ENCODE measurements around the gene PSMB1. TPM values are rescaled to one million over a fixed set of nuclear protein-coding genes. Genes with fewer than 3 reads are reported as not detected.

PSMB1 gene
- total RNA-seq, 1 donor from 2014 or later: 420 TPM

- H3K9me3 ChIP-seq (ENCODE audit: low read depth): peaks cover 4% of the 10 kb centered on the region
- no peaks in the 10 kb centered on the region for H3K79me2 ChIP-seq (ENCODE audit: low read depth)
- H3K4me3 ChIP-seq: no peak overlapping the region
- no peaks in the 10 kb centered on the region for H3K4me1 ChIP-seq
- no peak for DNase-seq (ENCODE audit: low spot score)
- no peaks in the 10 kb centered on the region for H3K36me3 ChIP-seq
- no peak overlapping the region for H3K4me3 Mint-ChIP-seq
- TF ChIP-seq EZH2 (IDR thresholded peaks at IDR 0.05) (no peak), EZH2phosphoT487 (IDR thresholded peaks at IDR 0.05) (no peak)
- TF ChIP-seq, protein P1, sequence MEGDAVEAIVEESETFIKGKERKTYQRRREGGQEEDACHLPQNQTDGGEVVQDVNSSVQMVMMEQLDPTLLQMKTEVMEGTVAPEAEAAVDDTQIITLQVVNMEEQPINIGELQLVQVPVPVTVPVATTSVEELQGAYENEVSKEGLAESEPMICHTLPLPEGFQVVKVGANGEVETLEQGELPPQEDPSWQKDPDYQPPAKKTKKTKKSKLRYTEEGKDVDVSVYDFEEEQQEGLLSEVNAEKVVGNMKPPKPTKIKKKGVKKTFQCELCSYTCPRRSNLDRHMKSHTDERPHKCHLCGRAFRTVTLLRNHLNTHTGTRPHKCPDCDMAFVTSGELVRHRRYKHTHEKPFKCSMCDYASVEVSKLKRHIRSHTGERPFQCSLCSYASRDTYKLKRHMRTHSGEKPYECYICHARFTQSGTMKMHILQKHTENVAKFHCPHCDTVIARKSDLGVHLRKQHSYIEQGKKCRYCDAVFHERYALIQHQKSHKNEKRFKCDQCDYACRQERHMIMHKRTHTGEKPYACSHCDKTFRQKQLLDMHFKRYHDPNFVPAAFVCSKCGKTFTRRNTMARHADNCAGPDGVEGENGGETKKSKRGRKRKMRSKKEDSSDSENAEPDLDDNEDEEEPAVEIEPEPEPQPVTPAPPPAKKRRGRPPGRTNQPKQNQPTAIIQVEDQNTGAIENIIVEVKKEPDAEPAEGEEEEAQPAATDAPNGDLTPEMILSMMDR (IDR thresholded peaks at IDR 0.05): no peak
- no peak overlapping the region for H3K4me2 ChIP-seq
- H3K27me3 Mint-ChIP-seq (ENCODE audit: insufficient read depth, low read depth): peaks cover 8% of the 10 kb centered on the region
- H3K27me3 ChIP-seq: no peaks in the 10 kb centered on the region
- no peaks in the 10 kb centered on the region for H3K36me3 Mint-ChIP-seq
- no peaks in the 10 kb centered on the region for H4K20me1 ChIP-seq (ENCODE audit: low read depth)
- no peak overlapping the region for H2AFZ ChIP-seq (replicated peaks)
- no peaks in the 10 kb centered on the region for H3F3A ChIP-seq (ENCODE audit: low read depth)
- H3K27ac Mint-ChIP-seq: no peak overlapping the region
- no peaks in the 10 kb centered on the region for H3K4me1 Mint-ChIP-seq
- peaks cover 15% of the 10 kb centered on the region for H3K9me3 Mint-ChIP-seq
- H3K27ac ChIP-seq: no peak overlapping the region
- no peak overlapping the region for H3K9ac ChIP-seq
Observed at GRCh38 chr6:170590725-170591124, 37.6 kb upstream of the PSMB1 start.

GRCh38 chr6:170584954-170585498, 31.9 kb upstream of the PSMB1 start:
- H3K27me3 ChIP-seq: no peaks in the 10 kb centered on the region
- peak overlapping the region; percentile 91 for H3K4me3 ChIP-seq
- H3K9ac ChIP-seq: peak overlapping the region; percentile 61
- Mint-ChIP-seq H3K4me1 (peaks cover 19% of the 10 kb centered on the region), H3K36me3 (peaks cover 5% of the 10 kb centered on the region), H3K27me3 (ENCODE audit: insufficient read depth, low read depth) (peaks cover 11% of the 10 kb centered on the region), H3K4me3 (peak overlapping the region; percentile 99), H3K9me3 (peaks cover 4% of the 10 kb centered on the region), H3K27ac (peak overlapping the region; percentile 87)
- peak overlapping the region; percentile 94 for H3K4me2 ChIP-seq
- no peaks in the 10 kb centered on the region for H3K9me3 ChIP-seq (ENCODE audit: low read depth)
- no peak for TF ChIP-seq EZH2 (IDR thresholded peaks at IDR 0.05)
- no peak for TF ChIP-seq EZH2phosphoT487 (IDR thresholded peaks at IDR 0.05)
- TF ChIP-seq, protein P1 (IDR thresholded peaks at IDR 0.05): no peak
- peaks cover 3% of the 10 kb centered on the region for H3K4me1 ChIP-seq
- H3F3A ChIP-seq (ENCODE audit: low read depth): no peaks in the 10 kb centered on the region
- H3K27ac ChIP-seq: no peak overlapping the region
- peak overlapping the region; percentile 99 for H2AFZ ChIP-seq (replicated peaks)
- peaks cover 3% of the 10 kb centered on the region for H4K20me1 ChIP-seq (ENCODE audit: low read depth)
- H3K79me2 ChIP-seq (ENCODE audit: low read depth): peaks cover 26% of the 10 kb centered on the region
- no peak for DNase-seq (ENCODE audit: low spot score)
- peaks cover 7% of the 10 kb centered on the region for H3K36me3 ChIP-seq

DNA sequence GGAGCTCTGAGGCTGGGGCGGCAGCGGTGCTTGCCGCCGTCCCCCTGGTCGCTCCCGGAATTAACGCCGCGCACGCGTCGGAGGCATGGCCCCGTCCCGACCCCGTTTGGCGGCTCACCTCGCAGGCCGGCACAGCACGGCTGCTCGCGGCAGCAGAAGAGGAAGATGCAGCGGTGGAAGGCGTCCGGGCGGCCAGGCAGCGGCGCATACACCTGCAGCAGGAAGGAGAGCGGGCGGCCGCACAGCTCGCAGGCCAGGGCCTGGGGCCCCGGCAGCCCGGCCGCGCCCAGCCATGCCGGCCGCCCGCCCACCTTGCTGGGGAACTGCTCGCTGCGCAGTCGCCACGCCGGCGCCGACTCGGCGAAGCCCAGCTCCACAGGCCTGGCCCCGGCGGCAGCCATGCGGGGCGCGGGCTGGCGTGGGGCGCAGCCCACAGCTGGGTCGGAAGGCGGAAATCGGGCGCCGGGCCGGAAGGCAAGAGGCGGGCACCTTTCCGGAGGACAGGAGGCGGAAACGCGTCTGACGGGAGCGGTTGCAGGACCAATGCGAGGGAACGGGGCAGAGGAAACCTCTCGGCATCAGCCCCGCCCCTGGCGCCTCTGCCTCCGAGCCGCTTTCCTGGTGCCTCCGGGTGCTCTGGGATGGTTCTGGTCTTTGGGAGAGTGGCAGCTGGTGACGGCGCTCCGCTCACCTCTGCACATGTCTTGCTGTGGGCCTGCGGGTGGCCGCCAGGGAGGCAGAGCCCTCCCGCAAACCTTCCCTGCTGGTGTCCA, 31.3 kb upstream of the PSMB1 start, which contains the start of gene PDCD2:
Gene PDCD2, minus strand, starts transcription at position 457 of the 773 bp plus-strand sequence. Its CDS starts 56 bp downstream, at position 401.
- TF ChIP-seq EZH2phosphoT487 (IDR thresholded peaks at IDR 0.05) (no peak), EZH2 (IDR thresholded peaks at IDR 0.05) (peak; percentile 47)
- Mint-ChIP-seq H3K27ac (peak within 1 kb of the TSS; percentile 87), H3K36me3 (peaks cover 5% of the 10 kb centered on the region), H3K4me3 (peak within 1 kb of the TSS; percentile 99), H3K4me1 (peaks cover 19% of the 10 kb centered on the region), H3K9me3 (no peaks in the 10 kb centered on the region), H3K27me3 (ENCODE audit: insufficient read depth, low read depth) (peaks cover 11% of the 10 kb centered on the region)
- peak within 1 kb of the TSS; percentile 74 for H3K9ac ChIP-seq
- H3K36me3 ChIP-seq: peaks cover 7% of the 10 kb centered on the region
- H3F3A ChIP-seq (ENCODE audit: low read depth): peaks cover 5% of the 10 kb centered on the region
- peaks cover 26% of the 10 kb centered on the region for H3K79me2 ChIP-seq (ENCODE audit: low read depth)
- H3K4me1 ChIP-seq: peaks cover 3% of the 10 kb centered on the region
- H3K27ac ChIP-seq: peak within 1 kb of the TSS; percentile 30
- H3K9me3 ChIP-seq (ENCODE audit: low read depth): no peaks in the 10 kb centered on the region
- H4K20me1 ChIP-seq (ENCODE audit: low read depth): peaks cover 4% of the 10 kb centered on the region
- peak within 1 kb of the TSS; percentile 99 for H2AFZ ChIP-seq (replicated peaks)
- peak within 1 kb of the TSS; percentile 94 for H3K4me2 ChIP-seq
- peak; percentile 95 for DNase-seq (ENCODE audit: low spot score)
- H3K4me3 ChIP-seq: peak within 1 kb of the TSS; percentile 91
- no peaks in the 10 kb centered on the region for H3K27me3 ChIP-seq
